Mammary epithelial cell (primary cell): Measurements from ENCODE around the gene GRK1.

Experiments
- EZH2 ChIP-seq: IDR thresholded peaks from 2 replicates; pipeline ENCODE4 v1.6.1; 2012; ENCODE audit warnings: low read length, inconsistent platforms, borderline replicate concordance
- TF ChIP-seq, protein P1 (sequence below), 2 donors: IDR thresholded peaks in 1 of 2; conservative IDR thresholded peaks in 1 of 2; 2 replicates each; pipeline ENCODE4 v1.5.1; 2011 to 2012; ENCODE audit warnings: inconsistent platforms in 2 of 2, low read length in 2 of 2, mild to moderate bottlenecking in 2 of 2, control low read depth in 1 of 2, low read depth in 1 of 2; ENCODE audit not compliant: insufficient read depth in 1 of 2; ENCODE audit errors: extremely low read depth in 1 of 2

DNA sequence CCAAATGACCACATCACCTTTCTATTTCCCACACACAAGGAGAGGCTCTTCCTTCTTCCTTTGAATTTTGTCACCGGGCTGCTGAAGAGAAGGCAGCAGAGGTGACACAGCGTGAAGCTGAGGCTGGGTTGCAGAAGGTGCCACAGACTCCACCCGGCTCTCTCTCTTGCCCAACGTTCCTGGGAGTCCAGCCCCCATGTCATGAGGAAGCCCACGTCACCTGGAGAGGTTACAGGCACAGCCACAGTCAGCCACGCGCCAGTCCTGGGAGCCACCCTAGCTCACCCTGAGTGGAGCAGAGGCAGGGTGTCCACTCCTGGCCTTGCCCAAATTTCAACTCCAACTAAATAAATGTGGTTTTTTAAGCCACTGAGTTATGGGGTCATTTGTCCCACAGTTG, 87.2 kb downstream of the GRK1 start:
- no peak for TF ChIP-seq EZH2
- TF ChIP-seq, protein P1, sequence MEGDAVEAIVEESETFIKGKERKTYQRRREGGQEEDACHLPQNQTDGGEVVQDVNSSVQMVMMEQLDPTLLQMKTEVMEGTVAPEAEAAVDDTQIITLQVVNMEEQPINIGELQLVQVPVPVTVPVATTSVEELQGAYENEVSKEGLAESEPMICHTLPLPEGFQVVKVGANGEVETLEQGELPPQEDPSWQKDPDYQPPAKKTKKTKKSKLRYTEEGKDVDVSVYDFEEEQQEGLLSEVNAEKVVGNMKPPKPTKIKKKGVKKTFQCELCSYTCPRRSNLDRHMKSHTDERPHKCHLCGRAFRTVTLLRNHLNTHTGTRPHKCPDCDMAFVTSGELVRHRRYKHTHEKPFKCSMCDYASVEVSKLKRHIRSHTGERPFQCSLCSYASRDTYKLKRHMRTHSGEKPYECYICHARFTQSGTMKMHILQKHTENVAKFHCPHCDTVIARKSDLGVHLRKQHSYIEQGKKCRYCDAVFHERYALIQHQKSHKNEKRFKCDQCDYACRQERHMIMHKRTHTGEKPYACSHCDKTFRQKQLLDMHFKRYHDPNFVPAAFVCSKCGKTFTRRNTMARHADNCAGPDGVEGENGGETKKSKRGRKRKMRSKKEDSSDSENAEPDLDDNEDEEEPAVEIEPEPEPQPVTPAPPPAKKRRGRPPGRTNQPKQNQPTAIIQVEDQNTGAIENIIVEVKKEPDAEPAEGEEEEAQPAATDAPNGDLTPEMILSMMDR (conservative IDR thresholded peaks at IDR 0.05 in 1 of 2, IDR thresholded peaks at IDR 0.05 in 1 of 2; ENCODE audit: extremely low read depth in 1 of 2, insufficient read depth in 1 of 2, low read depth in 1 of 2, low read length in 2 of 2), result no peak
